HuH-7 (cell line): Measurements from ENCODE around the gene ZNF366.

Experiments
- DNase-seq: peaks from one replicate; pipeline ENCODE4 v3.0.0; 2011; ENCODE audit warnings: low spot score

The ZNF366 gene

DNA sequence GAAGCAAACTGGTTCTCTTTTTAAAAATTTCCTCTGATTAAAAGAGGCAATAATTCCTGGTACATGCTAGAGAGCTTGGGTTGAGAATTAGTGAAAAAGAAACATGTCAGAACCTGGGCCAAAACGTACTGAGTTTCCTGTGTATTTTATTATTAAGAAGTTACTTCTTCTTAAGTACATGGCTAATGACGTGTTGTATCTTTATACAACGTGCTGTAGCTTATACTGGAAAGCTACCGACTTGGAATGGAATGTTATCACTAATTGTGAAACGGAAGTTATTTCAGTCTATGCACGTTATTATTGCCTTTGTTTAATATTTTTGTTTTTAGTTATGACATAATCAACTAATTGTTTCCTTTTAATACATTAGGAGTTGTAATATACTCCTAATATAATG lies 43.1 kb downstream of the ZNF366 start:
- no peak for DNase-seq

GRCh38 chr5:72463449-72464052 lies 43.7 kb downstream of the ZNF366 start:
- DNase-seq: no peak

GRCh38 chr5:72460413-72460812 lies 46.8 kb downstream of the ZNF366 start:
- DNase-seq: no peak

GRCh38 chr5:72459913-72460312 lies 47.3 kb downstream of the ZNF366 start:
- no peak for DNase-seq

- DNase-seq: no peak
These were observed 48.0 kb downstream of the ZNF366 start for GRCh38 chr5:72459089-72459661.

DNA sequence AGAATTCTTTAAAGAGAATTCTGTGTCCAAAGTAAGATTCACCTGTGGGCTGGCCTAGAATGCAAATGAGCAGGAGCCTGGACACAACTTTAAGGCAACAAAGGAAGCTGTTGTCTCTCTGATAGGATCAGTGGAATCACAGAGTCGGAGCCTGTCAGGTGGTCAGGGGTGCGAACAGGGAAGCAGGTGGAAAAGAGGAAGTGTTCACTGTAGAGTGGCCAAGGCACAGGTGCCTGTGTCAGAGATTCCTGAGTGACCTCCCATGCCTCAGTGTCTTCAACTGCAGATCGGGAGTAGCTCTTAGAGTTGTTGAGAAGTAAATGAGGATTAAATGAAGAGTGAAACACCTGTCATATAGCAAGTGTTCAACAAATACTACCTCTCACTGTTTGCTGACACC lies 48.8 kb downstream of the ZNF366 start:
- DNase-seq: no peak

DNA sequence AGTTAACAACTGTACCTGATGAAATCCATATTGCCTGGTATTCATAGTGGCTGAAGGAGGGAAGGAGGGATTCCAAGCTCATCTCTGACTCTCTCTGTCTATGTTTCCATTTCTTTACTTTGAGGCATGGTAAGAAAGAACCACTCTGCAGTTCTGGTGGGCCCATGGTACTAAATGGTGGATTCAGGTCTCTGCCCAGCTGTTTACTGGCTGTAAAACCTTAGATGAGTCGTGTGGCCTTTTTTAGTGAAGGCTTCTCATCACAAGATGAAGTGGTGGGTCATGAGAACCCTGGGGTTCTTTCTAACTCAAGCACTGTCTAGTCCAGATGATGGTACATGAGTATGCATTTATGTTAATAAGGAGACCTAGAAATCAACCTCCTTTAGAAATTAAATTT lies 49.7 kb downstream of the ZNF366 start:
- no peak for DNase-seq

- DNase-seq: no peak
These were observed 50.7 kb downstream of the ZNF366 start for GRCh38 chr5:72456391-72457074.

- DNase-seq: no peak
These were observed 51.7 kb downstream of the ZNF366 start for GRCh38 chr5:72455476-72455875.

- DNase-seq: no peak
These were observed 52.2 kb downstream of the ZNF366 start for GRCh38 chr5:72454996-72455395.

GRCh38 chr5:72453246-72453775 lies 53.9 kb downstream of the ZNF366 start:
- DNase-seq: no peak

DNA sequence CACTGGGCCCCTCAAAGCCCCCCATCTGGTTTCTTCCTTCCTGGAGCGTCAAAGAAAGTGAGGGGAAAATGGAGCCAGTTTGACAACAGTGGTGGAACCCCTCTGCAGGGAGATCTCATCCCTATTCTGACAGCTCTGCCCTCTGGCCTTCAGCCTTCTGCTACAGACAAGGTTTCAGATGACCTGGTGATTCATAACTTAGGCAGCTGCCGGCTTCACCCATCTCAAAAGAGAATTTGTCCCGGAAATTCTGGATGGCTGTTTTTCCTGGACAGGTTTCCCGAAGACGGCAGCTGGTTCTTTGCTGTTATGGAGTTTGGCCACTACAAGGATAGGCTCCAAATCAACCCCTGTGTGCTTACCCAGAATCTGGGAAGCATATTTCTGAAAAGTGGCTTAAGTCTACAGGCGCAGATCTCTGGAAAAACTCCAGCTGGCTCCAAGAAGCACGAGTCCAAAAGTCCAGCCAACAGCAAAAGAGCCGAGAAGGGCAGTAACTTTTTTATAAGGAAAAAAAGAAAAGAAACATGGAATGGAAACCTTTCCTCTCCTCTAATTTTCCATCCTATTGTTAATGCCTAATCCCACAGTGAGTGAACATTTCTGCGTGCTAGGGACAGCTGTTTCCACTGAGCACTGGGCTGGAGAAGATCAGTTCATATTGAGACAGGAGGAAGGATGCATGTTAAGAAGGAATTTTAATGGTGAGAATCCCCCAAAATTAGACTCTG lies 54.5 kb downstream of the ZNF366 start:
- DNase-seq: no peak

GRCh38 chr5:72451741-72452505 lies 55.3 kb downstream of the ZNF366 start:
- DNase-seq: no peak

- no peak for DNase-seq
These were observed 58.8 kb downstream of the ZNF366 start for GRCh38 chr5:72448368-72448767.

GRCh38 chr5:72447751-72448150 lies 59.5 kb downstream of the ZNF366 start:
- DNase-seq: no peak

GRCh38 chr5:72445969-72446368 lies 61.2 kb downstream of the ZNF366 start:
- DNase-seq: no peak

DNA sequence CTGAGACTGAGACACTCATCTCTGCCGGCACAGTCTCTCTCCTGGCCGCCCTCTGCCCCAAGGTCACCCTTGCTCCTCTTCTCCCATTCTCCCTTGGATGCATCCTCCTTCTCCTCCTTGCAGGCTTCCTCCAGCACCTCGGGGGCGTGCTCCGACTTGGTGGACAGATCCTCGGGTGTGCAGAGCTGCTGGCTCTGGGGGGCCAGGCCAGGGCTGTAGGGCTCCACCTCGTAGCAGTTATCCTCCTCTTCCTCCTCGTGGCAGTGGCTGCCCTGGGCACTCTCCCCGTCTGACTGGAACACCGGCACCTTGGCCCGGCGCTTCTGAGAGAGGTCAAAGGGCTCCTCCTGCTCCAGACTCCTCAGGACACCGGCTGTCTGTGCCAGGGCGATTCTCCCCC lies 63.3 kb downstream of the ZNF366 start:
- DNase-seq: no peak

GRCh38 chr5:72441862-72442540 lies 65.2 kb downstream of the ZNF366 start:
- DNase-seq: no peak

- DNase-seq: no peak
These were observed 66.0 kb downstream of the ZNF366 start for GRCh38 chr5:72441094-72441723.

DNA sequence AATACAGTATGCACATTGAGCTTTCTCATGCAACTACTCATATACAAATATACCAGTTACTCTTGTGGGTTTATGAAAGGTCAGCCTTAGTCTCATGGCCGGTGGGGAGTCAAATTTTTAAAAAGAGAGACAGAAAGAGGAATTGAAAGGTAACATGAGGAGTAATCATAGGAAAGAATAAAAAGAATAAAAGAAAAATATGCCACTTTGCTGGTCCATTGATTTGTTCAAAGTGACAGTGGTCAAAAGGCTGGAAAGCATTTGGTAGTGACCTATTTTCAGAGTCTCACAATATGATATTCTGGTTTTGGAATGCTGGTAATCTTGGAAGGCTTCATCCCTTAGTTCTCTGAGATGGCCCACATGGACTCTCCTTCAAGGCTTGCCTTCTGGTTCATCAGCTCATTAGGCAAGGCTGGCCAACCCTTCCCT lies 67.0 kb downstream of the ZNF366 start:
- no peak for DNase-seq

DNA sequence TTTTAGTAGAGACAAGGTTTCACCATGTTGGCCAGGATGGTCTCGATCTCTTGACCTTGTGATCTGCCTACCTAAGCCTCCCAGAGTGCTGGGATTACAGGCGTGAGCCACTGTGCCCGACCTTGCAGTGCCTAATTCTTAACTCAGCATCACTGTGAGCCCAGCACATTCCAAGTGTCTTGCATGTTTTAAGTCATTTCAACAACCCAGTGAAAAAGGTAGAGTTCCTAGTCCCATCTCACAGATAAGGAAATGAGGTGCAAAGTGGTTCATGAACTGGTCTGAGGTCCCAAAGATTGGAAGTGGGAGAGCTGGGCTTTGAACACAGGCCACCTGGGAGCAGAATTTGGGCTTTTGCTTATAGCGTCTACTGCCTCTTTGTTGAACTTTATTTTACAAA lies 68.0 kb downstream of the ZNF366 start:
- no peak for DNase-seq
